ENCODE data around the gene STXBP5.
A peak's percentile ranks its signal among the peaks of the same experiment; 100 is the strongest.

Gene STXBP5

GRCh38 chr6:147220345-147220744 is 16.1 kb downstream of the STXBP5 start:
- Mint-ChIP-seq H3K27ac (ENCODE audit: low read depth) (peak overlapping the region; percentile 49), H3K4me1 (peaks cover 52% of the 10 kb centered on the region), H3K4me3 (no peak overlapping the region), H3K36me3 (ENCODE audit: insufficient read depth) (peaks cover 8% of the 10 kb centered on the region), H3K9me3 (no peaks in the 10 kb centered on the region), H3K27me3 (no peaks in the 10 kb centered on the region)
- DNase-seq (ENCODE audit: low spot score in 2 of 2) (no peak), ATAC-seq (replicated peaks; ENCODE audit: extremely low read depth, poor library complexity, severe bottlenecking) (no peak)

GRCh38 chr6:147221739-147222138 is 17.5 kb downstream of the STXBP5 start:
- Mint-ChIP-seq H3K4me1 (peaks cover 54% of the 10 kb centered on the region), H3K4me3 (no peak overlapping the region), H3K9me3 (no peaks in the 10 kb centered on the region), H3K36me3 (ENCODE audit: insufficient read depth) (peaks cover 8% of the 10 kb centered on the region), H3K27me3 (no peaks in the 10 kb centered on the region), H3K27ac (ENCODE audit: low read depth) (no peak overlapping the region)
- ATAC-seq (replicated peaks; ENCODE audit: extremely low read depth, poor library complexity, severe bottlenecking) = no peak
- DNase-seq (ENCODE audit: low spot score in 2 of 2) = no peak

DNA sequence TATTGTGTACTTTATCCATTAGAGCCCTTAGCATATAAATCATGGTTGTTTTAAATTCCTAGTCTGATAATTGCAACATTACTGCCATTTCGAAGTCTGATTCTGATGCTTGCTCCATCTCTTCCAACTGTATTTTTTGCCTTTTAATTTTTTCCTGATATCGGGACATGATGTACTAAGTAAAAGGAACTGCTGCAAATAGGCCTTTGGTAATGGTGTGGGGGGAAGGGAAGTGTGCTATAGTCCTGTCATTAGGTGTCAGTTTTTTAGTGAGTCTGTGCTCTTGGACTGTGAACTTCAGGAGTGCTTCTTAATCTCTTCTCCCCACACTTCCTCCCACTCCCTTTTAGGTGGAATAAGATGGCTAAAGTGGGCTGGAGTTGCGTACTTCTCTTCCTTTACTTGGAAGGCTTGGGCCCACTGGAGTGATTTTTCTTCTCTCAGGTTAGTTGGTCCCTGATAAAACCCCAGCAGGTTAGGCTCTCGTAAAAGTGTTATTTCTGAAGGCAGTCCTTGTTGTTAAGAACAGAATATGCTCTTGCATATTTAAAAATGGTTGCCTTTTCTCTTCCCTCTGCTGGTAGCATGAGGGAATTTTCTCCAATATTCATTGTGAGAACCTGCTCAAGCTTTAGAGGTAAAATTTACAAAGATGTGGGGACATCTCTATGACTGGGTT is 18.1 kb downstream of the STXBP5 start:
- no peak overlapping the region for H3K4me3 Mint-ChIP-seq
- peaks cover 8% of the 10 kb centered on the region for H3K36me3 Mint-ChIP-seq (ENCODE audit: insufficient read depth)
- no peaks in the 10 kb centered on the region for H3K27me3 Mint-ChIP-seq
- DNase-seq (ENCODE audit: low spot score in 2 of 2) (no peak), ATAC-seq (replicated peaks; ENCODE audit: extremely low read depth, poor library complexity, severe bottlenecking) (no peak)
- H3K4me1 Mint-ChIP-seq = peaks cover 59% of the 10 kb centered on the region
- no peaks in the 10 kb centered on the region for H3K9me3 Mint-ChIP-seq
- no peak overlapping the region for H3K27ac Mint-ChIP-seq (ENCODE audit: low read depth)

GRCh38 chr6:147223736-147224135 is 19.5 kb downstream of the STXBP5 start:
- Mint-ChIP-seq H3K4me1 (peaks cover 71% of the 10 kb centered on the region), H3K27ac (ENCODE audit: low read depth) (no peak overlapping the region)
- ATAC-seq (replicated peaks; ENCODE audit: extremely low read depth, poor library complexity, severe bottlenecking) = no peak

GRCh38 chr6:147226163-147226724 is 22.0 kb downstream of the STXBP5 start:
- Mint-ChIP-seq H3K4me1 (peaks cover 63% of the 10 kb centered on the region), H3K36me3 (ENCODE audit: insufficient read depth) (peaks cover 5% of the 10 kb centered on the region), H3K9me3 (no peaks in the 10 kb centered on the region), H3K4me3 (no peak overlapping the region), H3K27me3 (no peaks in the 10 kb centered on the region), H3K27ac (ENCODE audit: low read depth) (no peak overlapping the region)
- DNase-seq (ENCODE audit: low spot score in 2 of 2) (no peak), ATAC-seq (replicated peaks; ENCODE audit: extremely low read depth, poor library complexity, severe bottlenecking) (no peak)

More at GRCh38 chr6:147223736-147224135, 19.5 kb downstream of the STXBP5 start:
- Mint-ChIP-seq H3K27me3 (no peaks in the 10 kb centered on the region), H3K4me3 (no peak overlapping the region), H3K9me3 (no peaks in the 10 kb centered on the region), H3K36me3 (ENCODE audit: insufficient read depth) (peaks cover 5% of the 10 kb centered on the region)
- no peak for DNase-seq (ENCODE audit: low spot score in 2 of 2)

DNA sequence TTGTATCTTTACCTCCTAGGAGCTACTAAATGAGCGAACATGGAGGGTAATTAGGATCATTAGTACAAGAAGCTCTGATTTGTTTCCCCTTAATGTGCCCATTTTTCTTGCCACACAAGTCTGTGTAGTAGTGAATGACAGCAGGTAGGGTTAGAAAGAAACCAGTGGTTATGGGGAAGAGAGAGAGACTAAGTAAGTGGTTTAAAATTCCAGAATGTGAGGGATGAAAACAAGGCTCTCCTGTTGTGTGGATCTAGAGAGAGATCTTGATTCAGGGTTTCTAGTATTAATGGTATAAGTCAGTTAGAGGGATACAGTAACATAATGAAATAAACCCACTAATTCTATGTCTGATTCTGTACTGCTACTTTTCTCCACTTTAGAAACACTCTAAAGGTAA is 22.7 kb downstream of the STXBP5 start:
- Mint-ChIP-seq H3K36me3 (ENCODE audit: insufficient read depth) (peaks cover 5% of the 10 kb centered on the region), H3K4me1 (peaks cover 59% of the 10 kb centered on the region), H3K4me3 (no peak overlapping the region), H3K27ac (ENCODE audit: low read depth) (no peak overlapping the region), H3K27me3 (no peaks in the 10 kb centered on the region), H3K9me3 (no peaks in the 10 kb centered on the region)
- ATAC-seq (replicated peaks; ENCODE audit: extremely low read depth, poor library complexity, severe bottlenecking) (no peak), DNase-seq (ENCODE audit: low spot score in 2 of 2) (no peak)

DNA sequence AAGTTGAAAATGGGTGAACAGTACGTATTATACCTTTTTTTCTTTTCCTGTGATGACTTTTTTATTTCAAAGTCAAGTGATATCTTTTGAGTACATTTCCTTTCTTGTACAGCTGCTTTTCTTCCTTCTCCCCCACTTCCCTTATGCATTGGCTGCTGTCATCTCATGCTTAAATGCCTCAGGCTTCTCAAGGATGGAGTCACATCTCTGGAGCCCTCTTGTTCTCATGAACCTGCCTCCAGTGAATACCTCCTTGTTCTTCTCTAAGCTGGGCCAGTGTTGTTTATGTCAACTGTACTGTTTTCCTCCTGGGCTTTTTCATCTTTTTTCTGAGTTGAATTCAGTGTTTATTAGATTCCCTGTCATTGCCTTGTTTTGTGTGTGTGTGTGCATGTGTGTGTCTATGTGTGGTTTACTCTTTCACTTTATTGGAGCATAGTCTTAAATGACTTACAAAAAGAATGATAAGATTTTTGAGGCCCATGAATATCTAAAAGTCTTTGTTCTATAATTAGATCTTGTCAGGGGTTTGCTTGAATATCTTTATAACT is 23.6 kb downstream of the STXBP5 start:
- Mint-ChIP-seq H3K36me3 (ENCODE audit: insufficient read depth) (peaks cover 5% of the 10 kb centered on the region), H3K27me3 (no peaks in the 10 kb centered on the region), H3K4me1 (peaks cover 49% of the 10 kb centered on the region), H3K9me3 (no peaks in the 10 kb centered on the region), H3K27ac (ENCODE audit: low read depth) (peak overlapping the region; percentile 19), H3K4me3 (no peak overlapping the region)
- ATAC-seq (replicated peaks; ENCODE audit: extremely low read depth, poor library complexity, severe bottlenecking) (no peak), DNase-seq (ENCODE audit: low spot score in 2 of 2) (no peak)

- Mint-ChIP-seq H3K27me3 (no peaks in the 10 kb centered on the region), H3K9me3 (no peaks in the 10 kb centered on the region)
Observed at GRCh38 chr6:147231589-147231988, 27.4 kb downstream of the STXBP5 start.

DNA sequence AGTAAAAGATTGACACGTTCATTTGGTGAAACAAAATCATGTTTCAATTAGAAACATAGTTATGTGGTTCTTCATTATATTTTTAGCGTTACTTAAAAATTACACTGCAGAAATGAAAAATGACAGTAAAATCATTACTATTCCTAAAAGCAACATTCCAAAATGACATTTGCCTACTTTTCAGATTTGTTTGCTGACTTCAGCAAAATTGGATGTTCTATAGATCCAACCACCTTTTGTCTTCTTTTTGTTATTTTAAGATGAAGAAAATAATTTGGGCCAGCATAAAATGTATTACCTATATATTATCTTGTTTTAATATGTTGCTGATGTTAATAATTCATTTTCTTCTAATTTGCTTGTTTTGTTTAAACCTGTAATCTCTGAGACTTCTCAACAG is 30.5 kb downstream of the STXBP5 start:
- no peak overlapping the region for H3K27ac Mint-ChIP-seq (ENCODE audit: low read depth)
- no peak for DNase-seq (ENCODE audit: low spot score in 2 of 2)
- peaks cover 26% of the 10 kb centered on the region for H3K4me1 Mint-ChIP-seq
- H3K9me3 Mint-ChIP-seq = no peaks in the 10 kb centered on the region
- no peak overlapping the region for H3K4me3 Mint-ChIP-seq
- no peak for ATAC-seq (replicated peaks; ENCODE audit: extremely low read depth, poor library complexity, severe bottlenecking)
- peaks cover 2% of the 10 kb centered on the region for H3K36me3 Mint-ChIP-seq (ENCODE audit: insufficient read depth)
- no peaks in the 10 kb centered on the region for H3K27me3 Mint-ChIP-seq

More at GRCh38 chr6:147231589-147231988, 27.4 kb downstream of the STXBP5 start:
- Mint-ChIP-seq H3K36me3 (ENCODE audit: insufficient read depth) (no peaks in the 10 kb centered on the region), H3K27ac (ENCODE audit: low read depth) (no peak overlapping the region), H3K4me1 (peaks cover 48% of the 10 kb centered on the region), H3K4me3 (no peak overlapping the region)
- ATAC-seq (replicated peaks; ENCODE audit: extremely low read depth, poor library complexity, severe bottlenecking) (no peak), DNase-seq (ENCODE audit: low spot score in 2 of 2) (no peak)

GRCh38 chr6:147238164-147238563 is 33.9 kb downstream of the STXBP5 start:
- H3K4me1 Mint-ChIP-seq = peaks cover 11% of the 10 kb centered on the region
- no peaks in the 10 kb centered on the region for H3K27me3 Mint-ChIP-seq
- no peak overlapping the region for H3K27ac Mint-ChIP-seq (ENCODE audit: low read depth)
- no peak overlapping the region for H3K4me3 Mint-ChIP-seq
- peaks cover 3% of the 10 kb centered on the region for H3K36me3 Mint-ChIP-seq (ENCODE audit: insufficient read depth)
- no peak for DNase-seq (ENCODE audit: low spot score in 2 of 2)
- no peaks in the 10 kb centered on the region for H3K9me3 Mint-ChIP-seq
- ATAC-seq (replicated peaks; ENCODE audit: extremely low read depth, poor library complexity, severe bottlenecking) = no peak

- Mint-ChIP-seq H3K27ac (ENCODE audit: low read depth) (no peak overlapping the region), H3K9me3 (no peaks in the 10 kb centered on the region), H3K4me3 (no peak overlapping the region), H3K4me1 (peaks cover 5% of the 10 kb centered on the region), H3K36me3 (ENCODE audit: insufficient read depth) (peaks cover 4% of the 10 kb centered on the region), H3K27me3 (no peaks in the 10 kb centered on the region)
- no peak for DNase-seq (ENCODE audit: low spot score in 2 of 2)
- ATAC-seq (replicated peaks; ENCODE audit: extremely low read depth, poor library complexity, severe bottlenecking) = no peak
Observed at GRCh38 chr6:147238906-147239305, 34.7 kb downstream of the STXBP5 start.

GRCh38 chr6:147244832-147245231 is 40.6 kb downstream of the STXBP5 start:
- H3K36me3 Mint-ChIP-seq (ENCODE audit: insufficient read depth) = peaks cover 8% of the 10 kb centered on the region

GRCh38 chr6:147245693-147246092 is 41.5 kb downstream of the STXBP5 start:
- DNase-seq (ENCODE audit: low spot score in 2 of 2) (no peak), ATAC-seq (replicated peaks; ENCODE audit: extremely low read depth, poor library complexity, severe bottlenecking) (no peak)
- Mint-ChIP-seq H3K27me3 (no peaks in the 10 kb centered on the region), H3K4me3 (no peak overlapping the region), H3K36me3 (ENCODE audit: insufficient read depth) (peaks cover 11% of the 10 kb centered on the region), H3K9me3 (no peaks in the 10 kb centered on the region), H3K27ac (ENCODE audit: low read depth) (no peak overlapping the region), H3K4me1 (no peaks in the 10 kb centered on the region)

More at GRCh38 chr6:147244832-147245231, 40.6 kb downstream of the STXBP5 start:
- Mint-ChIP-seq H3K4me3 (no peak overlapping the region), H3K9me3 (no peaks in the 10 kb centered on the region), H3K4me1 (no peaks in the 10 kb centered on the region), H3K27me3 (no peaks in the 10 kb centered on the region), H3K27ac (ENCODE audit: low read depth) (no peak overlapping the region)
- no peak for DNase-seq (ENCODE audit: low spot score in 2 of 2)
- ATAC-seq (replicated peaks; ENCODE audit: extremely low read depth, poor library complexity, severe bottlenecking) = no peak
